ENCODE measurements around the gene IRF8.

DNA sequence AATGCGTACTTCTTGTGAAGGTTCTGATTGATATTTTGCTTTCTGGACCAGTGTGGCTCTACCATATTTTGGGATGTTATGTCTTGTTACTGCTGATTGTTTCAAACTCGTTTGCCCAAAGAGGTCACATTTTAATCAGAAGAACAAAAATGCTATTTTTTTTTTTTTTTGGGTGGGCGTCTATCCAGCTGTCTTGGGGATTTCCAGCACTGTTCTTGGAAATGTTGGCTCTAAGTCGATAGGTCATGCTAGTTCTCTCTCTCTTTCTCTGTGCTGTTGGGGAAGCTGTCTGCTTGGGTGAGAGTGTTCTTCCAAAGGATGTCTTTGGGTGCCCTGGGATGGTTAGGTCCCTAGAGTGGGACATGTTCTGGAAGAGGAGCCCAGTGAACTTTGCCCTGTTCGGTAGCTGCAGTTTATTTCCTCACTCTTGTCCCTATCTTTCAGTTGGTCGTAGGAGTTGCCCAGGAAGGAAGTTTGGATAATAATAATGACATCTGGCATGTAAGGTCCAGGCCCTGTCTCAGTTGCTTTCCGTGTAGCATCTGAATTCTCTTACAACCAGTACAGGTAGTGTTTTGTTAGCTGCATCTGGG lies 2.9 kb downstream of the IRF8 start:
- TF ChIP-seq, protein P1, sequence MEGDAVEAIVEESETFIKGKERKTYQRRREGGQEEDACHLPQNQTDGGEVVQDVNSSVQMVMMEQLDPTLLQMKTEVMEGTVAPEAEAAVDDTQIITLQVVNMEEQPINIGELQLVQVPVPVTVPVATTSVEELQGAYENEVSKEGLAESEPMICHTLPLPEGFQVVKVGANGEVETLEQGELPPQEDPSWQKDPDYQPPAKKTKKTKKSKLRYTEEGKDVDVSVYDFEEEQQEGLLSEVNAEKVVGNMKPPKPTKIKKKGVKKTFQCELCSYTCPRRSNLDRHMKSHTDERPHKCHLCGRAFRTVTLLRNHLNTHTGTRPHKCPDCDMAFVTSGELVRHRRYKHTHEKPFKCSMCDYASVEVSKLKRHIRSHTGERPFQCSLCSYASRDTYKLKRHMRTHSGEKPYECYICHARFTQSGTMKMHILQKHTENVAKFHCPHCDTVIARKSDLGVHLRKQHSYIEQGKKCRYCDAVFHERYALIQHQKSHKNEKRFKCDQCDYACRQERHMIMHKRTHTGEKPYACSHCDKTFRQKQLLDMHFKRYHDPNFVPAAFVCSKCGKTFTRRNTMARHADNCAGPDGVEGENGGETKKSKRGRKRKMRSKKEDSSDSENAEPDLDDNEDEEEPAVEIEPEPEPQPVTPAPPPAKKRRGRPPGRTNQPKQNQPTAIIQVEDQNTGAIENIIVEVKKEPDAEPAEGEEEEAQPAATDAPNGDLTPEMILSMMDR (IDR thresholded peaks at IDR 0.05; ENCODE audit: low read depth, low read length, poor library complexity, severe bottlenecking) = no peak
- no peak for TF ChIP-seq EZH2phosphoT487 (IDR thresholded peaks at IDR 0.05; ENCODE audit: borderline replicate concordance, low read length)

Data from DOHH2 (cell line).